ENCODE measurements around the gene SPG7.

- TF ChIP-seq POLR2A (IDR thresholded peaks at IDR 0.05; ENCODE audit: low read depth) (no peak), POLR2AphosphoS5 (IDR thresholded peaks at IDR 0.05) (no peak), CTCF (IDR thresholded peaks at IDR 0.05) (no peak)
Observed at GRCh38 chr16:89476811-89477261, 31.4 kb upstream of the SPG7 start.
